PFSK-1 (cell line): ENCODE data around the gene SLC39A10.

ENCODE experiments used
- POLR2AphosphoS5 ChIP-seq: IDR thresholded peaks from 2 replicates; pipeline ENCODE4 v1.6.1; 2012; ENCODE audit warnings: low read depth, mild to moderate bottlenecking, control low read depth, low read length, moderate library complexity
- REST ChIP-seq, 2 experiments: IDR thresholded peaks; 2 replicates each; pipeline versions ENCODE4 v1.6.1 to v1.8.0; 2011 to 2012; ENCODE audit warnings: low read depth in 2 of 2, low read length in 2 of 2, control low read depth in 1 of 2, inconsistent platforms in 1 of 2, mild to moderate bottlenecking in 1 of 2, moderate library complexity in 1 of 2; ENCODE audit not compliant: insufficient read depth in 1 of 2
- SIN3A ChIP-seq: IDR thresholded peaks from 2 replicates; pipeline ENCODE4 v1.6.1; 2012; ENCODE audit warnings: mild to moderate bottlenecking, low read length, moderate library complexity, borderline replicate concordance; ENCODE audit not compliant: insufficient read depth
- TAF1 ChIP-seq: IDR thresholded peaks from 2 replicates; pipeline ENCODE4 v1.6.1; 2012; ENCODE audit warnings: low read length, control low read depth, borderline replicate concordance; ENCODE audit not compliant: insufficient read depth

DNA sequence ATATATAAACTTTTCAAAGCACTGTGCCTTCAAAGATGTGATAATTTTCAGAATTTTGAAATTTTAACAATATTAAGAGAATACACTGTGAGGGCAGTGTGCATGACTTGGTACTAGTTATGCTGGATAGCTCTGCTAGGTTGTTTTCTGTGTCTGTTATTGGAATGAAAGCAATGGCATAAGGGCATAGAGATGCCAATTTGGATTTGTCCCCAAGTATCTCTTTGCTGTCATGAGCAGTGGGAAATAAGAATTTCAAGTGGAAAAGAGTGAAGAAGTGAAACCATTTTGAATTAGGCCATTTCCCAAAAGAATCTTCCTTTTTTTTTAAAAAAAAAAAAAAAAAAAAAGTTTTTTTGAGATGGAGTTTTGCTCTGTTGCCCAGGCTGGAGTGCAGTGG, 76.8 kb downstream of the SLC39A10 start:
- TF ChIP-seq SIN3A = no peak
- no peak for TF ChIP-seq REST (IDR thresholded peaks at IDR 0.05; ENCODE audit: insufficient read depth in 1 of 2, low read depth in 2 of 2, low read length in 2 of 2)
- no peak for TF ChIP-seq POLR2AphosphoS5
- TF ChIP-seq TAF1 = no peak
